Right lobe of liver (tissue), 6 donors: ENCODE measurements around the gene CFAP99. TPM values are rescaled to one million over a fixed set of nuclear protein-coding genes. Genes with fewer than 3 reads are reported as not detected.

ENCODE experiments used
- ATAC-seq, 4 donors: fragments of 200-7000 bp; cut with Tn5 transposase; one replicate each; pipeline ENCODE4 v1.9.1; 2020; ENCODE audit warnings: mild to moderate bottlenecking in 4 of 4, moderate library complexity in 4 of 4
- DNase-seq, 3 donors: peaks; one replicate each; pipeline ENCODE4 v3.0.0-alpha.2; 2020
- H3K27ac ChIP-seq, 3 donors: fragments of 200-600 bp; one replicate each; pipeline ENCODE4 v1.8.0; 2022
- H3K27me3 ChIP-seq, 2 donors: fragments of 200-600 bp; one replicate each; pipeline ENCODE4 v1.8.0; 2022
- H3K36me3 ChIP-seq, 4 donors: fragments of 200-600 bp; sonication (generic) in 1 of 4; one replicate each; pipeline versions ENCODE4 v1.5.1 to v1.8.0; 2017 to 2022; ENCODE audit warnings: control low read depth in 1 of 4
- H3K4me1 ChIP-seq, 4 donors: fragments of 200-600 bp; sonication (generic) in 1 of 4; one replicate each; pipeline versions ENCODE4 v1.5.1 to v1.8.0; 2017 to 2022; ENCODE audit warnings: control low read depth in 1 of 4
- H3K4me3 ChIP-seq, 3 donors: fragments of 200-600 bp; one replicate each; pipeline ENCODE4 v1.8.0; 2022
- H3K9me3 ChIP-seq, 4 donors: fragments of 200-600 bp; sonication (generic) in 1 of 4; one replicate each; pipeline versions ENCODE4 v1.5.1 to v1.8.0; 2017 to 2022; ENCODE audit warnings: control low read depth in 1 of 4
- CTCF ChIP-seq, 4 donors: fragments of 200-600 bp in 3 of 4; fragments of 450-650 bp in 1 of 4; IDR thresholded peaks; one replicate each; pipeline versions ENCODE4 v1.5.1 to v1.8.0; 2016 to 2022; ENCODE audit warnings: antibody characterized with exemption in 4 of 4, mild to moderate bottlenecking in 2 of 4
- POLR2A ChIP-seq: fragments of 450-650 bp; IDR thresholded peaks from one replicate; pipeline ENCODE4 v1.6.1; 2017; ENCODE audit warnings: antibody characterized with exemption, mild to moderate bottlenecking
- WGBS: methylation state at CpG from one replicate; pipeline ENCODE4 v1.1.6; 2018; ENCODE audit warnings: low coverage, low lambda C conversion rate; ENCODE audit not compliant: insufficient coverage; ENCODE audit errors: missing lambda C conversion rate; 5-methylcytosine and 5-hydroxymethylcytosine counted together
- intact Hi-C, 2 donors: fragments of 100-400 bp; cut with DNase I; formaldehyde crosslinking; loops; one replicate each; pipeline versions ENCODE4 v1.11.2 to v1.14.1; 2022
- total RNA-seq, 6 experiments: library from RNA; depleted of rRNA in 2 of 6; stranded (reverse); fragments of >200 nt in 2 of 6; fragmentation: NEBNext Ultra II Directional in 3 of 6; extraction: Animal tissue kit (Norgen Biotek cat#: 25700) in 3 of 6; gene quantifications; one replicate each; pipeline versions ENCODE4 v1.1.0 to v1.2.4, GENCODE V29; 2016 to 2023
- donor health status: DM: no; HTN: yes; CAD: no.
- donor health status: DM: no; HTN: no; CAD: no.
- donor health status: DM: no; HTN: no; CAD: no.
- donor health status: DM: no; HTN: yes; CAD: no.
- donor health status: DM: no; HTN: yes; CAD: no.

Gene CFAP99
- total RNA-seq, 6 experiments from 2014 or later = 0.25 to 0.86 (median 0.29) TPM; not detected in 1

- H3K27ac ChIP-seq = no peak overlapping the region
- WGBS = 75% methylated on average over 9 of the region's 27 CpGs
- peak in 1 of 3 donors; percentile 21 for DNase-seq
These were observed 31.0 kb downstream of the CFAP99 start for GRCh38 chr4:2449511-2450392.

GRCh38 chr4:2450394-2451035, 31.8 kb downstream of the CFAP99 start:
- DNase-seq (no peak), ATAC-seq (no peak)
- no peak overlapping the region for H3K4me3 ChIP-seq
- no peaks in the 10 kb centered on the region for H3K36me3 ChIP-seq
- intact Hi-C loops = no loop called here
- 76% methylated on average over 5 of the region's 16 CpGs for WGBS
- H3K27me3 ChIP-seq = no peaks in the 10 kb centered on the region
- H3K9me3 ChIP-seq = no peaks in the 10 kb centered on the region
- H3K4me1 ChIP-seq = no peaks in the 10 kb centered on the region
- no peak overlapping the region for H3K27ac ChIP-seq
- TF ChIP-seq POLR2A (no peak), CTCF (IDR thresholded peaks at IDR 0.05) (no peak)

More at GRCh38 chr4:2449511-2450392, 31.0 kb downstream of the CFAP99 start:
- TF ChIP-seq POLR2A (no peak), CTCF (IDR thresholded peaks at IDR 0.05) (no peak)
- H3K9me3 ChIP-seq = no peaks in the 10 kb centered on the region
- H3K4me1 ChIP-seq = no peaks in the 10 kb centered on the region
- intact Hi-C loops = loop anchor here (10.0 kb wide), 2 partner anchors 235 to 245 kb away; no protein-coding TSS in a partner anchor
- H3K4me3 ChIP-seq = no peak overlapping the region
- H3K36me3 ChIP-seq = no peaks in the 10 kb centered on the region
- no peaks in the 10 kb centered on the region for H3K27me3 ChIP-seq
- ATAC-seq = no peak

GRCh38 chr4:2451036-2451520, 32.3 kb downstream of the CFAP99 start:
- intact Hi-C loops = no loop called here
- H3K27ac ChIP-seq = no peak overlapping the region
- no CpG with 5 or more reads among the region's 10 CpGs for WGBS
- TF ChIP-seq POLR2A (no peak), CTCF (IDR thresholded peaks at IDR 0.05) (no peak)
- peak in 1 of 4 donors; percentile 8 for ATAC-seq
- no peaks in the 10 kb centered on the region for H3K27me3 ChIP-seq
- no peaks in the 10 kb centered on the region for H3K9me3 ChIP-seq
- no peak overlapping the region for H3K4me3 ChIP-seq
- no peaks in the 10 kb centered on the region for H3K36me3 ChIP-seq
- DNase-seq = peak in 1 of 3 donors; percentile 23
- H3K4me1 ChIP-seq = no peaks in the 10 kb centered on the region

- no peak overlapping the region for H3K4me3 ChIP-seq
- H3K27me3 ChIP-seq = no peaks in the 10 kb centered on the region
- 68% methylated on average over 5 of the region's 25 CpGs for WGBS
- TF ChIP-seq POLR2A = no peak
- TF ChIP-seq CTCF (IDR thresholded peaks at IDR 0.05) = no peak
- H3K4me1 ChIP-seq = no peaks in the 10 kb centered on the region
- DNase-seq (peak in 1 of 3 donors; percentile 31), ATAC-seq (peak in 2 of 4 donors; percentile 12 to 15)
- intact Hi-C loops = no loop called here
- no peaks in the 10 kb centered on the region for H3K9me3 ChIP-seq
- H3K27ac ChIP-seq = no peak overlapping the region
- no peaks in the 10 kb centered on the region for H3K36me3 ChIP-seq
These were observed 33.3 kb downstream of the CFAP99 start for GRCh38 chr4:2451821-2452785.
